Measurements from ENCODE around the gene RNF213.
"Not testable (repeated sequence)": the region's sequence is repeated elsewhere in the genome, so short reads cannot be mapped to it uniquely, and the experiment has no call there.

The RNF213 gene

DNA sequence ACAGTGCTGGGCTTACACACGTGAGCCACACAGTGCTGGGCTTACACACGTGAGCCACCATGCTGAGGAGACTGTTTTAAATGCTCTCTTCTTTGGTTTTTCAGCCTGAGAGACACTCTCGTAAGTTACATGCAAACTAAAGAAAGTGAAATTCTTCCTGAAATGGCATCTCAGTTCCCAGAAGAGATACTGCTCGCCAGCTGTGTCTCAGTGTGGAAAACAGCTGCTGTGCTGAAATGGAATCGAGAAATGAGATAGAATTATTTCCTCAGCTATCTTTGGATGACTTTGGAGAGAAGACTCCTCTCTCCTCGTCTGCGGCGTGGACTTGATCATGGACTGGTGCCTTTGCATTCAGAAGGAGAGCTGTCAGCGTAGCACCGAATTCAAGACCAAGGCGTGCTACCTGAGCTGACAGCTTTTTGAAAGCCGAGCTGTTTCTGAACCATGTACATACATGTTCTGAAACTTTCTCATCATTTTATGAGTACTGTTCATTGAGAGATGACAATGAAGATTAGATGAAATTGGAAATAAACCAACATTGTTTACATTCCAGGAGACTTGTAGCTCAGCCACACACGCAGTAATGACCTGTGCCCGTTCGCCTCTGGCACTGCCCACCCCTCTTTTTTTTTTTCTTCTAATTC is 132.7 kb downstream of the RNF213 start:
- no peak for DNase-seq (ENCODE audit: low read depth in 2 of 2)

DNA sequence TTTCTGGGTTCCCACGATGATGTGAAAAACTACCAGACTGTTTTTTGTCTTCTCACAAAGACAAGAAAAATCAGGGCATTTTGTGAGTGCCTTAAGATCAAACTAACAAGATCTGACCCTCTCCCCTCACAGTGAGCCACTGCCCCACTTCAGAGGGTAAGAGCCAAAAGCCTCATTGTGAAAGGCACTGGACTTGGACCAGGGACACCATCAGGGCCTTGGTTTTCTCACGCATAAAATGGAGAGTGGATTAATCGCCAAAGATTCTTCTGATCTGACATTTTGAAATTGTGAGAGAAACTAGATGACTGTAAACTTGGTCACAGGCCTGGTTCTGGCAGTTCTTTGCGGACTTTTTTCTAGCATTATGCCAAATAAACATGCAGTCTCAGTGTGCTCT is 133.3 kb downstream of the RNF213 start:
- no peak for DNase-seq (ENCODE audit: low read depth in 2 of 2)

DNA sequence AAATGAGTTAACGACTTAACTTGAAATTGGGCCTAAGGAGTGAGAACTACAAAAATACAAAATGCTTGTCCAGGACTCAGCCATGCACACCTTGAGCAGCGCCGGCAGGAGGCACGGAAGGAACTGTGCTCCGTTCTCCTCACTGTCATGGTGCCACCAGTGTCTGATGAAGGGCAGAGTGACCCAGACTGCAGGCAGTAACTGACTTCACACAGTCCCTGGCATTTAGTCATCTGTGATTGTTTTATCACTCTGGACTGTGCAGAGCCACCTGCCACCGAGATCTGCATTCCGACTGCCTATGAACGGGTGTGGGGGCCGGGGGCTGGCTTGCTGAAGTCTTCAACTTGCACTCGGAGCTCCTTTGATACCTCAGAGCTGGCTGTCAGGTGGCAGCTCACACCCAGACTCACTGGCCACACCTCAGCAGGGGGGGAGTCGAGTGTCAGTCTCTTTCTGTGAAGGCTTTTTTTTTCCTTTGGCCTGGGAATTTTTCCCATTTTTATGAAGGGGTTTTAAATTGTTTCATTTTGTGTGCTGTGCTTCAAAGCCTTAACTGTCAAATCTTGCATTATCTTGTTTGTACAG is 134.1 kb downstream of the RNF213 start:
- no peak for DNase-seq (ENCODE audit: low read depth in 2 of 2)

DNA sequence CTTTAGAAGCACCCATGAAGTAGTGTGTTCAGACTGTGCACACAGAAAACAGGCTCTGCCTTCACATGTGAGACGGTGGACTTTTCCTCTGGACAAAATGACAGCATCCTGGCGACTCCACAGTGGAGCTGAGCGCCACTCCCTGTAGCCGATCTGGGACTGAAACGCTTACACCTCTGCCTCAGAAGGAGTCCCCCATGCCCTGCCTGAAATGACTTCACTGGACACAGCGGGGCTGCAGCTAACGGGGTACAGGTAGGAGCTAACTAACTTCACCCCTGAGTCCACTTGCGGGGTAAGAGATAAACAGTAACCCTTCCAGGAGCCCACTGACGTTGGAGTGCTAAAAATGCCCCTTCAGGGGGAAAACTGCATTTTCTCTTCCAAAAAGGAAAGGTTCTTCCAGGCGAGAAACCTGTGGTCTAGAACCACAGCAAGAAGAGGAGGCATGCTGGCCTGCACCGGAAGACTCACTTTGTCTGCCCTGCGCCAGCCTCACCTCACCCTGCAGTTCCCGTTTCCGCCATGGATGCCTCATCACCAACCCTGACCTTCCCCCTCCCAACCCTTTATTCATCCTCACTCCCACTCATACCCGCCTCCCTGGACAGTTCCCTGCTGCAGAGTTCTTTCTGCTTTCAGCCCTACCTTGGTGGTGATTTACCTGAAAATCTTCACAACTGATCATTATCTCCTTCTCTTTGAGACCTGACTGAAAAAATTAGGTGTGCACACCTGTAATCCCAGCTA is 134.9 kb downstream of the RNF213 start:
- no peak for DNase-seq (ENCODE audit: low read depth in 2 of 2)

DNA sequence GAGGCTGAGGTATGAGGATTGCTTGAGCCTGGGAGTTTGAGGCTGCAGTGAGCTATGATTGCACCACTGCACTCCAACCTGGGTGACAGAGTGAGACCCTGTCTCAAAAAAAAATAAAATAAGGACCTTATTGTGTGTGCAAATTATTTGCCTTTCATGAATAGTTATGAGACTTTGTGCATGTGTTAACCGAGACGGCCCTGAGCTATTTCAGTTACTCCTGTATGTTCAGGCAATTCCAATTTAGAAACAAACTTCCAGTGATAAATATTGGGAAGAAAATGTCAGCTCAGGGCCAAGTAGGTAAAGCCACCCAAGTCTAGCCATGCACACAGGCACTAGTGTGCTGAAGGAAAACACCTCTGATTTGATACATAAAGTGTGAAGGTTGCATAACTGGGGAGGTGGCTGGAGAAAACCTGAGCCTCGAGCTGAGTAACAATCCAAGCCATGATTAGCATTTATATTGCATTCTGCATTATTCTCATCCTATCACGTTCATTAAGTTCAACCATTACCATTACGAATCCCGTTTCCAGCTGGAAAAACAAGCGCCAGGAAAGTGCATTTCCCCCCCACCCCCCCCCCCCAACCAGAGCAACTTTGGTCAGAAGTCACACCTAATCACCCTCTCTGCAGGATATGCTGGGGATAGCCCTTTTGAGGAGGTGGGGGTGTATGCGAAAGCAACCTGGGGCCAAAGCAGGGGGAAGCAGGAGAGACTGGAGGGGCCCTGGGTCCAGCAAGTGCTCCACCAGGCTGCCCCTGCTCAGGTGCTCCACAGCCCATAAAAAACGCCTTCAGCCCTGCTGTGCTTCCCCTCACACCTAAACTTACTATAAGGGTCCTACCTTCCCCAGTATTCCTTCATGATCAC is 135.7 kb downstream of the RNF213 start:
- no peak for DNase-seq (ENCODE audit: low read depth in 2 of 2)

DNA sequence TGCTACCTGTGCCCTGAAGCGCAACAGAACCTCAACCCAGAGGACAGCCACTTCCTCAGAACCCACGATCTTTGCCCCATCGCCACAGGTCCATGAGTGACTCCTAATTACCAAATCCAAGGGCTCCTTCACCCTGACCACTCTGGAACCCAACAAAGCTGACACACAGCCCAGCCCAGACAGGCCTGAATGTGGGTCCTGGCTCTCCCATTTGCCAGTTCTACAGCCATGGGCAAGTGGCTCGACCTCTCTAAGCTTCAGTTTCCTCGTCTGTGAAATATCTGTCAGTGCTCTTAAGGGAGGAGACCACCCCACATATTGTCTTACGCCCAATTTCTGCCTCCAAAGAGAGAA is 136.4 kb downstream of the RNF213 start:
- DNase-seq (ENCODE audit: low read depth in 2 of 2) = no peak

DNA sequence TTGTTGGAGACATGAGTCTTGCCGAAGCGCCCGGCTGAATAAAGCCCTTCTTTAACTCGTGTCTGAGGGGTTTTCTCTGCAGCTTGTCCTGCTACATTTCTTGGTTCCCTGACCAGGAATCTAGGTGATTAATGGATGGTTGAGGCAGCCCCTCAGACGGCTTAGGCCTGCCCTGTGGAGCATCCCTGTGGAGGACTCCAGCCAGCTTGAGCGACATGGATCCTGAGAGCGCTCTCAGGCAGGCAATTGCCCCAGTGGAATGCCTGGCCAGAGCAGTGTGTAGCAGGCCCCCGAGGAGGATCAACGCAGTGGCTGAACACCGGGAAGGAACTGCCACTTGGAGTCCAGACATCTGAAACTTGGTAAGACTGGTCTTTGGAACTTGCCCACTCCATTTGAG is 137.0 kb downstream of the RNF213 start:
- no peak for DNase-seq (ENCODE audit: low read depth in 2 of 2)

DNA sequence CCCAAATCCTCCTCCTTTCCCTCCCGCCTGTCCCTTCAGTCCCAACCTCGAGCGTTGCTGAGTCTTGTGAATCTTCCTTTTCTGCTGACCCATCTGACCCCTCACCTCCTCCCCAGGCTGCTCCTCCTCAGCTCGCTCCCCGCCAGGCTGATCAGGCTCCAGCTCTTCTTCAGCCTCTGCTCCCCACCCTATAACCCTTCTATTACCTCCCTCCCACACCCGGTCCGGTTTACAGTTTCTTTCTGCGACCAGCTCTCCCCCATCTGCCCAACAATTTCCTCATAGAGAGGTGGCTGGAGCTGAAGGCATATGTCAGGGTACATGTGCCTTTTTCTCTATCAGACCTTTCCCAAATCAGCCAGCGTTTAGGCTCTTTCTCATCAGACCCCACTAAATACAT is 140.4 kb downstream of the RNF213 start:
- DNase-seq (ENCODE audit: low read depth in 2 of 2) = not testable (repeated sequence)

DNA sequence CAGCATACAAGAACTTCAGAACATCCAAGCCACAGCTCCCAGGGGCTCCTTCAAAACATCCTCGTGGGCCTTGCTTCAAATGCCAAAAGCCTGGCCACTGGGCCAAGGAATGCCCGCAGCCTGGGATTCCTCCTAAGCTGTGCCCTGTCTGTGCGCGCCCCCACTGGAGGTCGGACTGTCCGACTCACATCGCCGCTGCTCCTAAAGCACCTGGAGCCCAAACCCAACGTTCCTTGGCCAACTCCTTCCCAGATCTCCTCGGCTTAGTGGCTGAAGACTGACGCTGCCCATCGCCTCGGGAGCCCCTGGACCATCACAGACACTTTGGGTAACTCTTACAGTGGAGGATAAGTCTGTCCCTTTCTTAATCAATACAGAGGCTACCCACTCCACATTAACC is 141.4 kb downstream of the RNF213 start:
- not testable (repeated sequence) for DNase-seq (ENCODE audit: low read depth in 2 of 2)

DNA sequence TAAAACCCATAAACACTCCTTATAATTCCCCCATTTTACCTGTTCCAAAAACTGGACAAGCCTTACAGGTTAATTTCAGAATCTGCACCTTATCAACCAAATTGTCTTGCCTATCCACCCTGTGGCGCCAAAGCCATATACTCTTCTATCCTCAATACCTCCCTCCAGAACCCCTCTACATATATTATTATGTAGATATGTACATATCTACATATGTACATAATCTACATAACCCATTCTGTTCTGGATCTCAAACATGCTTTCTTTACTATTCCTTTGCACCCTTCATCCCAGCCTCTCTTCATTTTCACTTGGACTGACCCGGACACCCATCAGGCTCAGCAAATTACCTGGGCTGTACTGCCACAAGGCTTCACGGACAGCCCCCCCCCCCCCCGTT is 142.3 kb downstream of the RNF213 start:
- no peak for DNase-seq (ENCODE audit: low read depth in 2 of 2)

DNA sequence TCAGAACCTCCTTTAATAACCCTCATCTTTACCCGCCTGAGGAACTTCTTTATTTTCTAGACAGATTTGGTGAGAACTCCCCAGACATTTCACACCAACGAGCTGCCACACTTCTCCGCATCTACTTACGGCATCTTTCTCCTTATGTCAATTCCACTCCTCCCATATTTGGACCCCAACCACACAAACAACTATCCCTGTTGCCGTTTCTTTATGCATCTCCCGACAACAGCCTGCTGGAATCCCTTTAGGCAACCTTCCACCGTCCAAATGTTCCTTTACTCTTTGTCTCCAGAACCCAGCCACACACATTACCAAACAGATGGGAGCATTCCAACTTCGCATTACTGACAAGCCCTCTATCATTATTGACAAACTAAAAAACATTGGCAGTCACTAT is 145.5 kb downstream of the RNF213 start:
- DNase-seq (ENCODE audit: low read depth in 2 of 2) = no peak

DNA sequence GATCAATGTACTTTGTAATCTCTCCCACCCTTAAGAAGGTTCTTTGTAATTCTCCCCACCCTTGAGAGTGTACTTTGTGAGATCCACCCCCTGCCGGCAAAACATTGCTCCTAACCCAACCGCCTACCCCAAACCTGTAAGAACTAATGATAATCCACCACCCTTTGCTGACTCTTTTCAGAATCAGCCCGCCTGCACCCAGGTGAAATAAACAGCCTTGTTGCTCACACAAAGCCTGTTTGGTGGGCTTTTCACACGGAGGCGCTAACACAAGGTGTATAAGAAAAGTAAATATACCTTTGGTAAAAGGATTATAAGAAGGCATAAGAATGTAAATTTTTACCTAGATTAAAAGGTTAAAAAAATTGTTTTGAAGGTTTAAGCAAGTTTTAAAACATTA is 147.3 kb downstream of the RNF213 start:
- not testable (repeated sequence) for DNase-seq (ENCODE audit: low read depth in 2 of 2)

DNA sequence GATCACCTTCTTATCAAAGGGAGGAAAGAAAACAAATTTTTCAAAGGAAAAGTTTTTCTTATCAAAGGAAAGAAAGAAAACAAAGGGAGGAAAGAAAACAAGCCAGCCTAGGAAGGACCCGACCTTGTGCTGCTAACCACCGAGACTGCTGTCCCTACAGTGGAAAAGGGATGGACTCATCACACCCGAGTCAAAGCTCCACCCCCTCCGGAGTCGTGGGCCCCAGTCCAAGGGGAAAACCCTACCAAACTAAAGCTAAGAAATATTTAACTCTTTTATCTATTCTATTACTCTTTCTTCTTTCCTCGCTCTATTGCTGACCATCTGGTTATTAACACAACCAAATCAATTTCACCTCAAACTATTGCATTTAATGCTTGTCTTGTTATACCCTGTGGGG is 148.2 kb downstream of the RNF213 start:
- no peak for DNase-seq (ENCODE audit: low read depth in 2 of 2)

DNA sequence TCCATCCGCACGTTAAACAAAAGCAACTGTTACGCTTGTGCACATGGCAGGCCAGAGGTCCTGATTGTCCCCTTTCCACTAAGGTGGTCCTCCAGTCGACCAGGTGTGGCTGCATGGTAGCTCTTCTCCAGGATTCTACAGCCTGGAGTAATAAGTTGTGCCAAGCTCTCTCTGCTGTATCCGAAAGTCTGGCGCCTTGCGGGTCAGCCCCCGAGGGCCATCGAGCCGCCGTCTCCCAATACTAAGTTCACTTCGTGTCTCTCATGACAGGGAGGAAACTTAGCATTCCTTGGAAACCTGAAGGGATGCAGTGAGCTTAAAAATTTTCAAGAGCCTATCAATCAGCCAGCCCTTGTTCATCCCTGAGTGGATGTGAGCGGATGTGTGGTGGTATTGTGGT is 149.0 kb downstream of the RNF213 start:
- DNase-seq (ENCODE audit: low read depth in 2 of 2) = no peak

DNA sequence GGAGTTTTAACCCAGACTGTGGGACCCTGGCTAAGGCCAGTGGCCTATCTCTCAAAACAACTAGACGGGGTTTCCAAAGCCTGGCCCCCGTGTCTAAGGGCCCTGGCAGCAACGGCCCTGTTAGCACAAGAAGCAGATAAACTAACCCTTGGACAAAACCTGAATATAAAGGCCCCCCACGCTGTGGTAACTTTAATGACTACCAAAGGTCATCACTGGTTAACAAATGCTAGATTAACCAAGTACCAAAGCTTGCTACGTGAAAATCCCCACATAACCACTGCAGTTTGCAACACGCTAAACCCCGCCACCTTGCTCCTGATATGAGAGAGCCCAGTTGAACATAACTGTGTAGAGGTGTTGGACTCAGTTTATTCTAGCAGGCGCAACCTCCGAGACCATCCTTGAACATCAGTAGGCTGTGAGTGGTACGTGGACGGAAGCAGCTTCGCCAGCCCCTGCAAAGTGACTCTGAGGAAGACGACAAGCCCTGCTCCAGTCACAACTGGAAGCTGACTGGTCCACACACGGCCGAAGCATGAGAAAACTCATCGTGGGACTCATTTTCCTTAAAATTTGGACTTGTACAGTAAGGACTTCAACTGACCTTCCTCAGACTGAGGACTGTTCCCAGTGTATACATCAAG is 149.9 kb downstream of the RNF213 start:
- not testable (repeated sequence) for DNase-seq (ENCODE audit: low read depth in 2 of 2)

DNA sequence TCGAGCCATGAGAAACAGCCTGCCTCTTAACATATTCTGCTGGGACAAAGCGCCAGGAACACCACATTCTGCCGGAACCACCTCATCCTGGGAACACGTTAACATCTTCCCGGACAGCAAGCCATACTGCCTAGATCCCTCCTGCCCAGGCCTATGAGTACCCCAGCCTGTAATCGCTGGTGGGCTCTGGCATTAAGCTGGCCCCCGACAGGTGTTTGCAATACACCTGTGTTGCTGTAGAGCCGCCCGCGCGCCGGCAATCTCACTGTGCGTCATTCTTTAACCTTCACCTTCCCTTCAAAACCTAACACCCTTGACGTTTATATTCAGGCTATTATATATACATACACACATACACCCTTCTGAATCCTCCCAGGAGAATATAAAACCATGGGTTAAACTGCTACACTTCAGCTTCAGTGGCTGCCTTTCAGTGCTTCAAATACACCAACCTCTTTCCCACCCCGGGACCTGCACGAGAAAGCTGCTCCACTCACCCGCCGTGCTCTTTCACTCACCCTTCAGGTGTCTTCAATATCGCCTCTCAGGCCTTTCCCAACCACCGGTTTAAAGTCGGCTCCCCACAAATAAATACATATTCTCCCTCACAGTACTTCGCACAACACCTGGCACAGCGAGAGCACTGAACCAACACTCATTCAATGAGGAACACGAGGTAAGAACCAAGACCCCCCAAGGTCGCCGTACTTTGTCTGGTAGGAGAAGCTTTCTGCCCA is 153.3 kb downstream of the RNF213 start:
- no peak for DNase-seq (ENCODE audit: low read depth in 2 of 2)

DNA sequence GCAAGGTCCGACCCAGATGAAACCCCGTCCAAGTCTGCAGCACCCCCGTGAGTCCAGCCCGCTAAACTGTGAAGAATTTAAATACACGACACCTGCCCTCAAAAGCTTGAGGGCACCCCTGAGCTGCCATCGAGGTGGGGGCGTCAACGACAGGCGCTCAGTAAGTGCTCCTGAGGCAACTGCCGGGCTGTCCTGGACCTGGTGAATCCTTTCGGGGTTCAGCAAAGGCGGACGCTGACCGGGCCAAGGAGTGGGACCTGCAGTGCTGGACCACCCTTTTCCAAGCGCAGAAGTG is 153.8 kb downstream of the RNF213 start:
- no peak for DNase-seq (ENCODE audit: low read depth in 2 of 2)

DNA sequence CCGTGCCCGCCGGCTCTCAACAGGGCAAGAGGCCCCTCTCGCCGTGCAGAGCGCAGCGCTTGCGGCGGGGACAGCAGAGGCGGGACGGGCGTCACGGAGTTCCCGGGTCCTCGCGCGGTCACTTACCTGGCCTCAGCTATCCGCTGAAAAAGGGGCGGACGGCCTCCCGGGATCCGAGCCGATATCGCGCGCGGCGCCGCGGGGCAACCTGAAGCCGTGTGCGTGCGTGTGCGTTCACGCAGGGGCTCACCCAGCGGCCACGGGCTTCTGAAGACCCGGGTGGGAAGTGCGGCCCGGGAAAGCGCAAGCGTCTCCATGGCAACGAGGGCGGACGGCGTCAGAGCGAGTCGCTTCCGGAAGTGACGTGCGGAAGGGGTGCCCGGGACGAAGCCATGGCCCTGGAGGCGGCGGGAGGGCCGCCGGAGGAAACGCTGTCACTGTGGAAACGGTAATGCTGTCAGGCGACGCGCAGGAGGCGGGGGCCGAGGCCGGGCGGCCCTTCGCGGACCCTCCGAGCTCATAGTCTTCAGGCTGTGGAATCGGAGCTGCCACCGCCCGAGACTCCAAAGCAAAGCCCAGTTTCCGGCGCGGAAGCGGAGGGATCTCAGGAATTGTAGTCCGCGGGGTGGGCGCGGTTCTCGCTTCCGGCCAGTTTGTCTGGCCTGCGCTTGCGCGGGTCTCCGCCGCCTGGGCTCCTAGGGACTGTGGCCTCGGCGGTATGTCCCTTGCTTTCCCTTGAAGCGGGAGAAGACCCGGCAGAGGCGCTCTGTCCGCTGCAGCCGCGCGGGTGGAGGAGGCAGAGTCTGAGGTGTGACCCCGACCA is 154.4 kb downstream of the RNF213 start, which contains the start of gene ENDOV:
TSS of gene ENDOV (plus strand) at position 365 of the 823 bp plus-strand sequence. CDS start at position 393, 28 bp downstream.
- peak; percentile 85 to 92 for DNase-seq (ENCODE audit: low read depth in 2 of 2)

DNA sequence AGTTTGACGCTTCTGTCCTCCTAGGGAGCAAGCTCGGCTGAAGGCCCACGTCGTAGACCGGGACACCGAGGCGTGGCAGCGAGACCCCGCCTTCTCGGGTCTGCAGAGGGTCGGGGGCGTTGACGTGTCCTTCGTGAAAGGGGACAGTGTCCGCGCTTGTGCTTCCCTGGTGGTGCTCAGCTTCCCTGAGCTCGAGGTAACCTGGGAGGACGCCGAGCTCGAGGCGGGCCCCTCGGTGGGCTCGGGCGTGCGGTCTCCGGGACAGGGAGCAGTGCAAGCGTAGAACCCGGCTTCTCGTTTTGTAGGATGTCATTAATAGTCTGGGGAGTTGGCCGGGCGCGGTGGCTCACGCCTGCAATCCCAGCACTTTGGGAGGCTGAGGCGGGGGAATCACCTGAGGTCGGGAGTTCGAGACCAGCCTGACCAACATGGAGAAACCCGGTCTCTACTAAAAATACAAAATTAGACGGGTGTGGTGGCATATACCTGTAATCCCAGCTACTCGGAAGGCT is 155.0 kb downstream of the RNF213 start:
- DNase-seq (ENCODE audit: low read depth in 2 of 2) = no peak

All from stimulated activated CD8-positive, alpha-beta memory T cell treated with anti-CD3 and anti-CD28 coated beads, Interleukin-7, amount 100 ng/mL, for 4 hours (primary cell).